ENCODE measurements around the gene CLBA1. TPM values are rescaled to one million over a fixed set of nuclear protein-coding genes. Genes with fewer than 3 reads are reported as not detected.

CLBA1 gene
- total and polyA plus RNA-seq, 12 donors: 6.3 to 22.5 (median 9.5) TPM

DNA sequence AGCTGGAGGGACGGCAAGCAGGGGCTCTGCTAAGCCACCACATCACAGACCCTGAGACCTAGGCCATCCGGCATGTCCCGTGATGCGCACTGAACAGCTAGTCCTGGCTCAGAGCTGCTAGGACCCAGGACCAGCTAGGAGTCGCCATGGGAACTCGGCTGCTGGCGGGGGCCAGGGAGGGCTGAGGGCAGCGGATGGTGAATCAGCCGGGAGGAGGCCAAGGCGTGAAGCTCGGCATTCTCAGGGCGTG is 12.5 kb upstream of the CLBA1 start:
- TF ChIP-seq, protein P1, sequence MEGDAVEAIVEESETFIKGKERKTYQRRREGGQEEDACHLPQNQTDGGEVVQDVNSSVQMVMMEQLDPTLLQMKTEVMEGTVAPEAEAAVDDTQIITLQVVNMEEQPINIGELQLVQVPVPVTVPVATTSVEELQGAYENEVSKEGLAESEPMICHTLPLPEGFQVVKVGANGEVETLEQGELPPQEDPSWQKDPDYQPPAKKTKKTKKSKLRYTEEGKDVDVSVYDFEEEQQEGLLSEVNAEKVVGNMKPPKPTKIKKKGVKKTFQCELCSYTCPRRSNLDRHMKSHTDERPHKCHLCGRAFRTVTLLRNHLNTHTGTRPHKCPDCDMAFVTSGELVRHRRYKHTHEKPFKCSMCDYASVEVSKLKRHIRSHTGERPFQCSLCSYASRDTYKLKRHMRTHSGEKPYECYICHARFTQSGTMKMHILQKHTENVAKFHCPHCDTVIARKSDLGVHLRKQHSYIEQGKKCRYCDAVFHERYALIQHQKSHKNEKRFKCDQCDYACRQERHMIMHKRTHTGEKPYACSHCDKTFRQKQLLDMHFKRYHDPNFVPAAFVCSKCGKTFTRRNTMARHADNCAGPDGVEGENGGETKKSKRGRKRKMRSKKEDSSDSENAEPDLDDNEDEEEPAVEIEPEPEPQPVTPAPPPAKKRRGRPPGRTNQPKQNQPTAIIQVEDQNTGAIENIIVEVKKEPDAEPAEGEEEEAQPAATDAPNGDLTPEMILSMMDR (IDR thresholded peaks at IDR 0.05): no peak
- TF ChIP-seq POLR2A (IDR thresholded peaks at IDR 0.05): no peak
- H3K36me3 ChIP-seq (replicated peaks in 1 of 2): no peaks in the 10 kb centered on the region
- peaks cover 20 to 48% of the 10 kb centered on the region in 2 donors for H3K4me1 ChIP-seq (replicated peaks in 1 of 2)
- H3K4me3 ChIP-seq: no peak overlapping the region
- peaks cover 5% of the 10 kb centered on the region for H3K27me3 ChIP-seq
- WGBS, 4 donors: 30 to 50% (median 37%) methylated on average over 6 to 12 of the region's 12 CpGs; no CpG with 5 or more reads in 1 of the 4 donors
- H3K27ac ChIP-seq: peak overlapping the region in 4 of 5 donors; percentile 48 to 87 (median 76)
- H3K9me3 ChIP-seq (replicated peaks in 1 of 3): no peaks in the 10 kb centered on the region
- intact Hi-C loops (cut with DNase I): loop anchor here in 1 of 2 donors (5.0 kb wide), 1 partner anchor 41 kb away; no protein-coding TSS in a partner anchor
- peak; percentile 82 to 97 (median 94) for DNase-seq

DNA sequence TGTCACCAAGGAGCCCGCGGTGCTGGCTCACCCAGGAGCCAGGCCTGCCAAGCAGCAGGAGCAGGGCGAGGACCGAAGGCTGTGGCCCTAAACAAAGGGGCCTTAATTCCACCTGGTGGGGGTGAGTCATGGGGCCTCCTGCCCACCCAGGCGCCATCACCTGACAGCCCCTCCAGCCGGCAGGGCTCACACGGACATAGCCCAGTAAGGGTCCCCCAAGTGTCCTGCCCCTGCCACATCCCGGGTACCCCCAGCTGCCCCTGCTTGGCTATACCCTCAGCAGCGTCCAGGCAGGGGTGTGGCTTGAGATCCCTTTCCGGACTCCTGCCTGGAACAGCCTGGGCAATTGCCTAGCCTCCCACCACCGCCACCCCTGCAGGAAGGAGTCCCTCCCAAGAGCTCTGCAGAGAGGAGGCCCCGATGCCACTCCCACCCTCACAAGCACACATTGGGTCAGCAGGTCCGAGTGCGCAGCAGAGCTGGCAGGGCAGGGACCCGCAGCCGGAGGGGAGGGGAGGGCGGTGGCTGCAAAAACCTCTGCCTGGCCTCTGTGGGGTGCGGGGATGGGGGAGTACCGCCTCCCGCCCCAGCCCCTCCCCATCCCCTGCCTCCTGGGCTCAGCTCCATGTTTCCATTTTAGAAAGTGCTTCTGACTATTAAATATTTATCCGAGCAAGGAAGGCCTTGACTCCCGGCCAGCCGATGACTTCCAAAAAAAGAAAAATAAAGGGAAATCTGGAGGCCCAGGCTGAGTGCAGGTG is 12.0 kb upstream of the CLBA1 start:
- intact Hi-C loops (cut with DNase I): loop anchor here in 1 of 2 donors (5.0 kb wide), 1 partner anchor 41 kb away; no protein-coding TSS in a partner anchor
- DNase-seq: peak; percentile 61 to 81 (median 74)
- Histone ChIP-seq H3K27me3 (no peaks in the 10 kb centered on the region), H3K27ac (peak overlapping the region in 4 of 5 donors; percentile 48 to 87 (median 76)), H3K36me3 (replicated peaks in 1 of 2) (no peaks in the 10 kb centered on the region), H3K9me3 (replicated peaks in 1 of 3) (no peaks in the 10 kb centered on the region), H3K4me1 (replicated peaks in 1 of 2) (peaks cover 20 to 43% of the 10 kb centered on the region in 2 donors), H3K4me3 (no peak overlapping the region)
- WGBS, 4 donors: 24 to 45% (median 30%) methylated on average over 7 to 23 of the region's 23 CpGs
- peak in 1 of 2 donors; percentile 51 for TF ChIP-seq POLR2A (IDR thresholded peaks at IDR 0.05)
- TF ChIP-seq, protein P1 (IDR thresholded peaks at IDR 0.05): no peak

DNA sequence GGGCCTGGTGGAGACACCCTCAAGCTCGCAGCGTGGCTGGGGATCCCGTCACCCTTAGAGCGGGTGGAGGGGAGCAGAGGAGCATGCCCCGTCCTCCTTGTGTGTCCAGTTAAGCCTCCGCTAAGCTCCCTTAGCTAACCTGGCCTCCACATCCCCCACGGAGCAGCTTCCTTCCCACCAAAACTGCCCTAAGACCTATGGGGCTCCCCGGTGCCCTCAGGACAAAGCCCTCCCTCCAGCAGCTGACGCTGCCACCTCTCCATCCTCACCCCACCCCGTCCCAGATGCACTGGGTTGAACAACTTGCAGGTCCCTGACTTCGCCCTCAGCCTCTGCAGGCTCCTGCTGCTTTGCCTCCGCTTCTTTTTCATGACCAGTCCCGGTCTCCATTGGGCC is 11.4 kb upstream of the CLBA1 start:
- 59 to 64% (median 63%) methylated on average over 13 of the region's 13 CpGs for WGBS, 4 donors
- Histone ChIP-seq H3K4me1 (replicated peaks in 1 of 2) (peaks cover 20 to 37% of the 10 kb centered on the region in 2 donors), H3K27me3 (no peaks in the 10 kb centered on the region), H3K27ac (peak overlapping the region in 3 of 5 donors; percentile 74 to 87 (median 77)), H3K36me3 (replicated peaks in 1 of 2) (no peaks in the 10 kb centered on the region), H3K4me3 (no peak overlapping the region), H3K9me3 (replicated peaks in 1 of 3) (no peaks in the 10 kb centered on the region)
- TF ChIP-seq, protein P1 (IDR thresholded peaks at IDR 0.05): no peak
- TF ChIP-seq POLR2A (IDR thresholded peaks at IDR 0.05): no peak
- intact Hi-C loops (cut with DNase I): loop anchor here in 1 of 2 donors (5.0 kb wide), 1 partner anchor 42 kb away; no protein-coding TSS in a partner anchor
- no peak for DNase-seq

DNA sequence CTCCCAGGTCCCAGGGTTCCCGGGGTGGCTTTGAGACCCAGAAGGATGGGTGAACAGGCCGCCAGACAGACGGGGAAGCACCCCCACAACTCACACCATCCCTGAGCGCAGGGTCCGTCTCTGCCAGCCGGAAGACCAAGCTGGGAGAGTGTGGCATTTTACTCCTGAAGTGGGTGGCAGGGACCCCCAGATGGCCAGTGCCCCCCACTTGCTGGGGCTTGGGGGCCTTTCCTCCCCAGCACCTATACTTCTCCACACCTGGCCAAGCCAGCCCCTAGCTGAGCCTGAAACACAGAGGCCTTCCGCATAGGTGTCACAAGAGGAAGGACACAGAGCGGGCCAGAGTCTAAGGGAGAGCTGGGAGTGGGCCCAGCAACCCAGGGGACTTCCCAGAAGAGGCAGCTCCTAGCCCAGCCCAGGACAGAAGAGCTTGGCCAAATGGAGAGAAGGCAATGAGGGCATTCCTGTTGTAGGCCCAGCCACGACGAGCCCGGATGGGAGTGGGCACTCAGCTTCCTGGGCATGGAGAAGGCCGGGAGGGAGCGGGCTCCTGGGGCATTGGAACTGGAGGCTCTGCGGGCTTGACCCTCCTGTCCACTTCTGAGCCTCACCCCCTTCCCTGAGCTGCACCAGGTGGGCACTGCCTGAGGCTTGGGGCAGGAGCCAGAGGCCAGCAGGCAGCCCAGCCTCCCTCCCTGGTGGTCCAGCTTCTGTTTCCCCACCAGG is 10.8 kb upstream of the CLBA1 start:
- WGBS, 4 donors: 91 to 97% (median 93%) methylated on average over 7 to 14 of the region's 14 CpGs
- intact Hi-C loops (cut with DNase I): loop anchor here (5.0 kb wide), 2 partner anchors 43 to 72 kb away; no protein-coding TSS in a partner anchor
- no peaks in the 10 kb centered on the region for H3K9me3 ChIP-seq (replicated peaks in 1 of 3)
- no peaks in the 10 kb centered on the region for H3K27me3 ChIP-seq
- no peak for DNase-seq
- H3K4me3 ChIP-seq: no peak overlapping the region
- no peak overlapping the region for H3K27ac ChIP-seq
- TF ChIP-seq POLR2A (IDR thresholded peaks at IDR 0.05): no peak
- TF ChIP-seq, protein P1 (IDR thresholded peaks at IDR 0.05): no peak
- H3K4me1 ChIP-seq (replicated peaks in 1 of 2): peaks cover 20 to 37% of the 10 kb centered on the region in 2 donors
- no peaks in the 10 kb centered on the region for H3K36me3 ChIP-seq (replicated peaks in 1 of 2)
